ENCODE results near the gene MICALL2.

Gene MICALL2

GRCh38 chr7:1433128-1433920 is 25.9 kb downstream of the MICALL2 start:
- DNase-seq (ENCODE audit: low read depth in 2 of 2): no peak

- DNase-seq (ENCODE audit: low read depth in 2 of 2): peak; percentile 11 to 14
Observed at GRCh38 chr7:1432411-1433082, 26.7 kb downstream of the MICALL2 start.

- DNase-seq (ENCODE audit: low read depth in 2 of 2): no peak
Observed at GRCh38 chr7:1431634-1432380, 27.5 kb downstream of the MICALL2 start.

- no peak for DNase-seq (ENCODE audit: low read depth in 2 of 2)
Observed at GRCh38 chr7:1431226-1431625, 28.0 kb downstream of the MICALL2 start.

GRCh38 chr7:1430056-1430845 is 29.0 kb downstream of the MICALL2 start:
- no peak for DNase-seq (ENCODE audit: low read depth in 2 of 2)

GRCh38 chr7:1428941-1429501 is 30.2 kb downstream of the MICALL2 start:
- no peak for DNase-seq (ENCODE audit: low read depth in 2 of 2)

GRCh38 chr7:1427064-1427657 is 32.1 kb downstream of the MICALL2 start:
- DNase-seq (ENCODE audit: low read depth in 2 of 2): no peak

GRCh38 chr7:1426474-1426873 is 32.8 kb downstream of the MICALL2 start:
- no peak for DNase-seq (ENCODE audit: low read depth in 2 of 2)

- DNase-seq (ENCODE audit: low read depth in 2 of 2): no peak
Observed at GRCh38 chr7:1425292-1426136, 33.8 kb downstream of the MICALL2 start.

GRCh38 chr7:1424041-1424440 is 35.2 kb downstream of the MICALL2 start:
- DNase-seq (ENCODE audit: low read depth in 2 of 2): no peak

- DNase-seq (ENCODE audit: low read depth in 2 of 2): no peak
Observed at GRCh38 chr7:1423264-1423811, 35.9 kb downstream of the MICALL2 start.

GRCh38 chr7:1422512-1423263 is 36.6 kb downstream of the MICALL2 start:
- DNase-seq (ENCODE audit: low read depth in 2 of 2): no peak

GRCh38 chr7:1421946-1422345 is 37.3 kb downstream of the MICALL2 start:
- no peak for DNase-seq (ENCODE audit: low read depth in 2 of 2)

GRCh38 chr7:1421020-1421790 is 38.1 kb downstream of the MICALL2 start:
- no peak for DNase-seq (ENCODE audit: low read depth in 2 of 2)

- no peak for DNase-seq (ENCODE audit: low read depth in 2 of 2)
Observed at GRCh38 chr7:1419688-1420087, 39.6 kb downstream of the MICALL2 start.

- DNase-seq (ENCODE audit: low read depth in 2 of 2): no peak
Observed at GRCh38 chr7:1419310-1419634, 40.0 kb downstream of the MICALL2 start.

GRCh38 chr7:1418505-1419309 is 40.6 kb downstream of the MICALL2 start:
- DNase-seq (ENCODE audit: low read depth in 2 of 2): no peak
